ENCODE measurements around the gene ANLN. TPM values are rescaled to one million over a fixed set of nuclear protein-coding genes. Genes with fewer than 3 reads are reported as not detected.
A peak's percentile ranks its signal among the peaks of the same experiment; 100 is the strongest.

ANLN gene
- total RNA-seq, 1 donor from 2014 or later = 18.9 TPM

- H3K36me3 ChIP-seq = no peaks in the 10 kb centered on the region
- H3K27me3 ChIP-seq = no peaks in the 10 kb centered on the region
- no peaks in the 10 kb centered on the region for H3K4me1 ChIP-seq
- TF ChIP-seq CTCF (IDR thresholded peaks at IDR 0.05) = no peak
- no peak for TF ChIP-seq POLR2AphosphoS5 (IDR thresholded peaks at IDR 0.05; ENCODE audit: insufficient read depth in 1 of 2, low read depth in 1 of 2)
- TF ChIP-seq POLR2A (IDR thresholded peaks at IDR 0.05) = no peak
- DNase-seq (ENCODE audit: extremely low spot score in 2 of 2) = no peak
- no peak overlapping the region for H3K4me3 ChIP-seq
- H3K27ac ChIP-seq = no peak overlapping the region
- intact Hi-C loops (cut with DNase I) = no loop called here
- H3K9me3 ChIP-seq = no peaks in the 10 kb centered on the region
These were observed 78.9 kb downstream of the ANLN start for GRCh38 chr7:36468370-36469101.

GRCh38 chr7:36469236-36469635 lies 79.6 kb downstream of the ANLN start:
- Histone ChIP-seq H3K9me3 (no peaks in the 10 kb centered on the region), H3K27ac (no peak overlapping the region), H3K4me1 (no peaks in the 10 kb centered on the region), H3K36me3 (no peaks in the 10 kb centered on the region), H3K27me3 (no peaks in the 10 kb centered on the region), H3K4me3 (no peak overlapping the region)
- intact Hi-C loops (cut with DNase I) = no loop called here
- TF ChIP-seq POLR2AphosphoS5 (IDR thresholded peaks at IDR 0.05; ENCODE audit: insufficient read depth in 1 of 2, low read depth in 1 of 2) (no peak), POLR2A (IDR thresholded peaks at IDR 0.05) (no peak), CTCF (IDR thresholded peaks at IDR 0.05) (no peak)
- no peak for DNase-seq (ENCODE audit: extremely low spot score in 2 of 2)

GRCh38 chr7:36472141-36472729 lies 82.6 kb downstream of the ANLN start:
- H3K27ac ChIP-seq = no peak overlapping the region
- intact Hi-C loops (cut with DNase I) = no loop called here
- TF ChIP-seq POLR2AphosphoS5 (IDR thresholded peaks at IDR 0.05; ENCODE audit: insufficient read depth in 1 of 2, low read depth in 1 of 2) (no peak), CTCF (IDR thresholded peaks at IDR 0.05) (no peak), POLR2A (IDR thresholded peaks at IDR 0.05) (no peak)

GRCh38 chr7:36473454-36474282 lies 84.0 kb downstream of the ANLN start:
- no peaks in the 10 kb centered on the region for H3K9me3 ChIP-seq
- H3K27me3 ChIP-seq = no peaks in the 10 kb centered on the region
- H3K36me3 ChIP-seq = no peaks in the 10 kb centered on the region
- intact Hi-C loops (cut with DNase I) = no loop called here
- H3K4me1 ChIP-seq = no peaks in the 10 kb centered on the region
- DNase-seq (ENCODE audit: extremely low spot score in 2 of 2) = no peak
- no peak overlapping the region for H3K4me3 ChIP-seq
- TF ChIP-seq POLR2A (IDR thresholded peaks at IDR 0.05) (no peak), POLR2AphosphoS5 (IDR thresholded peaks at IDR 0.05; ENCODE audit: insufficient read depth in 1 of 2, low read depth in 1 of 2) (no peak), CTCF (IDR thresholded peaks at IDR 0.05) (peak in 1 of 3 experiments; percentile 11)
- no peak overlapping the region for H3K27ac ChIP-seq

More at GRCh38 chr7:36472141-36472729, 82.6 kb downstream of the ANLN start:
- no peaks in the 10 kb centered on the region for H3K9me3 ChIP-seq
- no peak overlapping the region for H3K4me3 ChIP-seq
- no peak for DNase-seq (ENCODE audit: extremely low spot score in 2 of 2)
- no peaks in the 10 kb centered on the region for H3K36me3 ChIP-seq
- H3K4me1 ChIP-seq = no peaks in the 10 kb centered on the region
- H3K27me3 ChIP-seq = no peaks in the 10 kb centered on the region
